HuH-7.5 (cell line): Measurements from ENCODE around the gene FHIP1B.

ENCODE experiments used
- DNase-seq: peaks from one replicate; pipeline ENCODE4 v3.0.0; 2011; ENCODE audit warnings: low spot score

The FHIP1B gene

DNA sequence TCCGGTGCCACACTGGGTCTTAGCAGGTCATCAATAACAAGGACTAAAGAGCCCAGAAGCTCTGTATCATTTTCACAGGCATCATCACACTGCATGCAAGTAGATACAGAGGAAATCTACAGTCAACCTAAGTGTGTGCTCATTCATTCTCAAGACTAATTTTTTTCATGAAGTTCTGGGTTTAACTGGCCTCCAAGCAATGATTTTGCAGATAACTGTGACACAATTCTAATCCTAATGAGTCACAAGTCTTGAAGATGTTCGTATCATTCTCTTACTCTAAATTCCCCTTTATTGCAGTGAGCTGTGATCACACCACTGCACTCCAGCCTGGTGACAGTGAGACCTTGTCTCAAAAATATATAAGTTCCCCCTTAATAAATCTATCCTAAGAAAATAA is 33.0 kb downstream of the FHIP1B start:
- DNase-seq, result no peak

- no peak for DNase-seq
These were observed 33.5 kb downstream of the FHIP1B start for GRCh38 chr11:6200975-6201374.

GRCh38 chr11:6199174-6199810 is 35.1 kb downstream of the FHIP1B start, which contains the start of gene OR52W1:
OR52W1 (plus strand) TSS chr11:6199224; CDS start chr11:6199224, 0 bp downstream.
- DNase-seq, result no peak

DNA sequence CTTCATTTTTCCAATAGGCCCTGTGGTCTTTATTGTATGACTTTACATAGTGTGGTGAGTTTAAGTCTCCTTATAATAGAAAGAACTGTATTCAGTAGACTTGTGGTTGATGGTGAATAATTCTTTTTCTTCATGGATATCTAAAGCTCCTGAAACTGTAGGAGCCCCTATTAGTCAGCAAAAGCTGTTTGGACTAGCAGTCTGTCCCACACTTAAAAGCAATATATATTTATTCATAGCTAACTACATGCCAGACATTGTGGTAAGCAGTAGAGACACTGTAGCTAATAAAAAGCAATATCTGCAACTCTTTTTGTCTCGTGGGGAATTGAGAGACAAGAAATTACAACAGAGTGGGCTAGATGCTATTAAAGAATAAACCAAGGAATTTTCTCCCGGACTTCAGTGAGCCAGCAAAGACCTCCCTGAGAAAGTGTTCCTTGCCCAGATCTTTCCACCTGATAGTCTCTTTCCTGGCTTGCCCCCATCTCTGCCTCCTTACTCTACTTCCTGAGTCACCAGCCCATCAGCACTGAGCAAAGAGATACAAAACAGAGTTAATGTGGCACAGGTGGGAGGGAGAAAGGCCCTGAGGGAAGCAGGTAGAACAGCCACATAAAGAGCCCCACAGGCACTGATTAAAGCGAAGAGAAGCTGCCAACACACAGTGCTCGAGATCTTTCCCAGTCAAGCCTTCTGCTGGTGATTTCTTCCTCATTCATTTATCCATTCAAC is 36.8 kb downstream of the FHIP1B start:
- DNase-seq, result no peak

- DNase-seq, result no peak
These were observed 38.0 kb downstream of the FHIP1B start for GRCh38 chr11:6196396-6196795.

DNA sequence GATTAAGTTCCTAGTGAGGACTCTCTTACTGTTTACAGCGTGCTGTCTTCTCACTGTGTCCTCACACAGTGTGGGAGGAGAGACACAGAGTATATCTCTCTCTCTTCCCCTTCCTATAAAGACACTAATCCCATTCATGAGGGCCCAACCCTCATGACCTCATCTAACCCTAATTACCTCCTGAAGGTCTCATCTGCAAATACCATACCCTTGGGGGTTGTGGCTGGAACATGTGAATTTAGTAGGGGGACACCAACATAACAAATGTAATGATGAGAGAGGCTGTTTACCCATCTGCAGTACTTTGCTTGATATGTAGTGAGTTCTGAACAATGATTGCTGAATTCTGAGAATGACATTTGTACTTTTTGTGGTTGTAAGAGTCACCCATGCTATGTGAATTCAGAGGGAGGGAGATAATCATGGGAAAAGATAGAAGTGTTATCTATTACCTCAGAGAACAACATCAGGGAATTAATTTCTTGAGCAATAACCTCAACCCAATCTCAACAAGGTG is 40.3 kb downstream of the FHIP1B start:
- DNase-seq, result no peak

- no peak for DNase-seq
These were observed 42.7 kb downstream of the FHIP1B start for GRCh38 chr11:6191742-6192141.

- no peak for DNase-seq
These were observed 59.0 kb downstream of the FHIP1B start for GRCh38 chr11:6175440-6175839.

GRCh38 chr11:6170226-6170625 is 64.2 kb downstream of the FHIP1B start, which contains the start of gene OR52B2:
OR52B2 (minus strand) TSS chr11:6170326; CDS start chr11:6170326, 0 bp downstream.
- no peak for DNase-seq
